Measurements from ENCODE around the gene SBNO1.

GRCh38 chr12:123365025-123365917 lies 624 bp upstream of the SBNO1 start:
- TF ChIP-seq CTCF (conservative IDR thresholded peaks at IDR 0.05 in 1 of 2, IDR thresholded peaks at IDR 0.05 in 1 of 2; ENCODE audit: extremely low read depth in 1 of 2, insufficient read depth in 1 of 2, low read depth in 1 of 2, low read length in 2 of 2) (peak; percentile 86 to 93), EZH2 (IDR thresholded peaks at IDR 0.05; ENCODE audit: borderline replicate concordance, low read length) (no peak)
